DND-41 (cell line): ENCODE data around the gene ATP13A4.

Source experiments
- ATAC-seq: fragments of 200-7000 bp; cut with Tn5 transposase; 3 replicates; pipeline ENCODE4 v1.9.1; 2021; ENCODE audit warnings: low read depth; ENCODE audit not compliant: insufficient read depth
- DNase-seq: peaks from one replicate; pipeline ENCODE4 v3.0.0-alpha.2; 2020
- H2AFZ ChIP-seq: 2 replicates; pipeline ENCODE4 v1.6.0; 2012; ENCODE audit warnings: low read depth, low read length
- H3K27ac ChIP-seq: 2 replicates; pipeline ENCODE4 v1.5.1; 2012; ENCODE audit warnings: low read length, inconsistent platforms
- H3K27me3 ChIP-seq: fragments of 200-600 bp; sonication (generic); 2 replicates; pipeline ENCODE4 v1.6.0; 2012; ENCODE audit warnings: low read length, mild to moderate bottlenecking, inconsistent platforms; ENCODE audit not compliant: insufficient read depth, poor library complexity
- H3K36me3 ChIP-seq: 2 replicates; pipeline ENCODE4 v1.5.1; 2012; ENCODE audit warnings: low read length, inconsistent platforms; ENCODE audit not compliant: insufficient read depth
- H3K4me1 ChIP-seq: 2 replicates; pipeline ENCODE4 v1.5.1; 2012; ENCODE audit warnings: mild to moderate bottlenecking, low read length; ENCODE audit not compliant: insufficient read depth
- H3K4me2 ChIP-seq: 2 replicates; pipeline ENCODE4 v1.6.0; 2012; ENCODE audit warnings: mild to moderate bottlenecking, moderate library complexity, low read length, inconsistent platforms; ENCODE audit not compliant: insufficient read depth
- H3K4me3 ChIP-seq, 2 experiments: fragments of 200-600 bp in 1 of 2; shearing (Covaris generic) in 1 of 2; 2 replicates each; pipeline ENCODE4 v1.5.1; 2012 to 2016; ENCODE audit warnings: inconsistent platforms in 2 of 2, low read length in 2 of 2, mild to moderate bottlenecking in 2 of 2, low read depth in 1 of 2, moderate library complexity in 1 of 2
- H3K79me2 ChIP-seq: 2 replicates; pipeline ENCODE4 v1.6.0; 2012; ENCODE audit warnings: low read length, inconsistent platforms; ENCODE audit not compliant: insufficient read depth
- H3K9ac ChIP-seq: 2 replicates; pipeline ENCODE4 v1.6.0; 2012; ENCODE audit warnings: low read depth, mild to moderate bottlenecking, inconsistent platforms, low read length, moderate library complexity
- H3K9me3 ChIP-seq: 2 replicates; pipeline ENCODE4 v1.5.1; 2012; ENCODE audit warnings: low read length, moderate library complexity, mild to moderate bottlenecking, inconsistent platforms; ENCODE audit not compliant: insufficient read depth, severe bottlenecking
- H4K20me1 ChIP-seq: 2 replicates; pipeline ENCODE4 v1.6.0; 2012; ENCODE audit warnings: low read length; ENCODE audit not compliant: insufficient read depth
- CTCF ChIP-seq: IDR thresholded peaks from 2 replicates; pipeline ENCODE4 v1.5.1; 2012; ENCODE audit warnings: borderline replicate concordance, low read length, moderate library complexity, mild to moderate bottlenecking; ENCODE audit not compliant: poor library complexity, severe bottlenecking; ENCODE audit errors: extremely low read depth
- EZH2 ChIP-seq: IDR thresholded peaks from 3 replicates; pipeline ENCODE4 v1.6.1; 2012; ENCODE audit warnings: borderline replicate concordance, low read depth, mild to moderate bottlenecking, moderate library complexity, low read length, inconsistent platforms; ENCODE audit not compliant: severe bottlenecking

ATP13A4 gene

DNA sequence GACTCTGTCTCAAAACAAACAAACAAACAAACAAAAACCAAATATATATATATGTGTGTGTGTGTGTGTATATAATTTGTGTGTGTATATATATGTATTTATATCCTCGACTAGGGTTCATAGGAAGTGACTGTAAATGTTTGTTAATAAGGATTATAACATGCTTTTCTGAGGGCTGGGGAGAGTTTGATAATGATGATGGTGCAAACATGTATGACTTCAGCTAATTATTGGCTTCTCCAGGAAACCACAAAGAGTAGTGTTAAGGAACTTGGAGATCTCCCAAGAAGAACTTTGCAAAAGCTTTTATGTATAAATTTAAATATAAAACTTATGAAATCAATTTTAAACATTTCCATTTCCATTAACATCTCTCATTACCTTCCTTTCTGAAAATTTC lies 34.4 kb upstream of the ATP13A4 start:
- H4K20me1 ChIP-seq = no peaks in the 10 kb centered on the region
- TF ChIP-seq EZH2 = no peak
- no peak for TF ChIP-seq CTCF

GRCh38 chr3:193586526-193586925 lies 31.8 kb upstream of the ATP13A4 start:
- Histone ChIP-seq H2AFZ (no peak overlapping the region), H4K20me1 (no peaks in the 10 kb centered on the region), H3K4me1 (peaks cover 3% of the 10 kb centered on the region; the same call in 1 of the 2 replicates), H3K4me2 (no peak overlapping the region), H3K27ac (no peak overlapping the region), H3K27me3 (no peaks in the 10 kb centered on the region), H3K9me3 (no peaks in the 10 kb centered on the region), H3K4me3 (no peak overlapping the region), H3K36me3 (no peaks in the 10 kb centered on the region), H3K9ac (no peak overlapping the region), H3K79me2 (no peaks in the 10 kb centered on the region)
- ATAC-seq = no peak
- no peak for DNase-seq
- TF ChIP-seq CTCF (no peak), EZH2 (no peak)

More for the DNA sequence above, 34.4 kb upstream of the ATP13A4 start:
- Histone ChIP-seq H3K4me3 (no peak overlapping the region), H3K36me3 (no peaks in the 10 kb centered on the region; the same call in 1 of the 2 replicates), H3K79me2 (peaks cover 24% of the 10 kb centered on the region), H3K27ac (no peak overlapping the region), H3K27me3 (no peaks in the 10 kb centered on the region), H2AFZ (no peak overlapping the region), H3K4me2 (no peak overlapping the region), H3K4me1 (peaks cover 17% of the 10 kb centered on the region), H3K9me3 (no peaks in the 10 kb centered on the region), H3K9ac (no peak overlapping the region)
- DNase-seq = no peak
- no peak for ATAC-seq

GRCh38 chr3:193585530-193585929 lies 30.8 kb upstream of the ATP13A4 start:
- Histone ChIP-seq H2AFZ (no peak overlapping the region), H3K27ac (no peak overlapping the region), H3K4me3 (no peak overlapping the region), H3K4me2 (no peak overlapping the region), H3K79me2 (no peaks in the 10 kb centered on the region), H4K20me1 (no peaks in the 10 kb centered on the region), H3K27me3 (no peaks in the 10 kb centered on the region), H3K9ac (no peak overlapping the region), H3K36me3 (no peaks in the 10 kb centered on the region), H3K9me3 (no peaks in the 10 kb centered on the region), H3K4me1 (no peaks in the 10 kb centered on the region)
- no peak for TF ChIP-seq EZH2
- no peak for TF ChIP-seq CTCF
- ATAC-seq (no peak), DNase-seq (no peak)

GRCh38 chr3:193574488-193575070 lies 19.9 kb upstream of the ATP13A4 start:
- Histone ChIP-seq H3K27me3 (no peaks in the 10 kb centered on the region), H3K4me1 (no peaks in the 10 kb centered on the region), H3K79me2 (no peaks in the 10 kb centered on the region), H3K27ac (no peak overlapping the region), H3K9me3 (no peaks in the 10 kb centered on the region), H3K9ac (no peak overlapping the region), H3K36me3 (no peaks in the 10 kb centered on the region), H2AFZ (no peak overlapping the region), H3K4me3 (no peak overlapping the region), H4K20me1 (no peaks in the 10 kb centered on the region), H3K4me2 (no peak overlapping the region)
- ATAC-seq (no peak), DNase-seq (no peak)
- no peak for TF ChIP-seq EZH2
- TF ChIP-seq CTCF = no peak
